GM19467 (cell line): ENCODE measurements around the gene SULT1A1.
"Not testable (repeated sequence)": the region's sequence is repeated elsewhere in the genome, so short reads cannot be mapped to it uniquely, and the experiment has no call there.

Experiments used
- ATAC-seq: cut with Tn5 transposase; IDR thresholded peaks from one replicate; pipeline ENCODE4 v1.9.1; 2021; ENCODE audit warnings: mild to moderate bottlenecking, moderate library complexity; ENCODE audit not compliant: unreplicated experiment

Gene SULT1A1

DNA sequence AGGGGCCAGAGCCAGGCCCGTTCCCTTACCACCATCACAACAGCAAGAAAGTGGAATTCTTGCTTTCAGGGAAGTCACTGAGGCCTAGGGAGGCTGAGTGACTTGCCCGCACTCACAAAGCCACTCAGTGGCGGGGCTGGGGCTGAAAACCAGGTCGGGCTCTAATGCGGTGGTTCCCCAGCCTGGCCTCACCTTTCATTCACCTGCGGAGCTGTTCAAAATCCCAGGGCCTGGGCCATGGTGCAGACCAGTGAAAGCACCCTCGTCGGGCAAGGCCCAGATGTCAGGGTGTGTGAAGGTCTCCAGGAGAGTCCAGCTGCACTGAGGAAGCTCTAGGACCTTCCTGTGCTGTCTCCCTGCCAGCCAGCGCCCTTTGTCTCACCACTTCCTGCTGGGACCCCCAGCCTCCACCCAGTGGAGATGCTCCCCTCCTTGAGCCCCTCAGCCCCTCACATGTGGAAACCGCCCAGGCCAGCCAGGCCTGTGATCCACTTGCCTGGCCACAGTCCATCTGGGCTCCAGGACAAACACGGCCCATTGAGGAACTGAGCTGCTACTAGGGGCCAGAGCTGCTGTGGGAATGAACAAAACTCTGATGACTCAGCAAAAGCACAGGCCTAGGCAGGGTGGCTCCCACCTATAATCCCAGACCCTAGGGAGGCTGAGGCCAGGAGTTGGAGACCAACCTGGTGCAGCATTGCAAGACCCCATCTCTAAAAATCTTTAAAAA is 812 bp downstream of the SULT1A1 start:
- ATAC-seq = not testable (repeated sequence)

DNA sequence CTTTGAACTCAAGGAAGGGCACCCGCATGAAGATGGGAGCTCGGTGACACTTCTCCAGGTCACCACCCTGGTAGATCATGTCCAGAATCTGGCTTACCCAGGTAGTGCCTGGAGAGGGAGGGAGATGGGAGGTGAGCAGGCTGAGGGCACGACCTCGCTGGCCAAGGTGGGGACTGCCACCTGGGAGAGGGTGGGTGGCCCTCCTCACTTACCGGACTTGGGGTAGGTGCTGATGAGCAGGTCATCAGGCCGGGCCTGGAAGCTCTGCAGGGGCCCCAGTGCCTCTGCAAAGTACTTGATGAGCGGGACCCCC is 1.4 kb downstream of the SULT1A1 start:
- ATAC-seq = not testable (repeated sequence)

DNA sequence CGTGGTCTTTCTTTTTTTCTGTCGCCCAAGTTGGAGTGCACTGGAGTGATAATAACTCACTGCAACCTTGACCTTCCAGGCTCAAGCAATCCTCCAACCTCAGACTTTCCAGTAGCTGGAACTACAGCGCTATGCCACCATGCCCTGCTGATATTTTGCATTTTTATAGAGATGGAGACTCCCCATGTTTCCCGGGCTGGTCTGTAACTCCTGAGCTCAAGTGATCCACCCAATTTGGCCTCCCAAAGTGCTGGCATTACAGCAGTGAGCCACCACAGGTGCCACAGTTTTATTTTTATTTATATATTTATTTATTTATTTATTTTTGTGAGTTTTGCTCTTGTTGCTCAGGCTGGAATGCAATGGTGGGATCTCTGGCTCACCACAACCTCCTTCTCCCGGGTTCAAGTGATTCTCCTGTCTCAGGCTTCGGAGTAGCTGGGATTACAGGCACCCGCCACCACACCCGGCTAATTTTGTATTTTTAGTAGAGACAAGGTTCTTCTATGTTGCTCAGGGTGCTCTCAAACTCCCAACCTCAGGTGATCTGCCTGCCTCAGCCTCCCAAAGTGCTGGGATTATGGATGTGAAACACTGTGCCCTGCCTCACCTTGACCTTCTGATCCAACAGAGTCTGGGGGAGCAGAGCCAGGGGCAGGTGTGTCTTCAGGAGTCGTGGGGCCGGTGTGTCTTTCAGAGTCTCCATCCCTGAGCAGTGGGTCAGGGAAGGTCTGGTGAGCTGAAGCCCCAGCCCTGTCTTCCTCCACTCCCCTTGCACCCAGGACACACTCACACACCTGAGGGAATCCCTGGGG is 2.0 kb downstream of the SULT1A1 start:
- not testable (repeated sequence) for ATAC-seq

DNA sequence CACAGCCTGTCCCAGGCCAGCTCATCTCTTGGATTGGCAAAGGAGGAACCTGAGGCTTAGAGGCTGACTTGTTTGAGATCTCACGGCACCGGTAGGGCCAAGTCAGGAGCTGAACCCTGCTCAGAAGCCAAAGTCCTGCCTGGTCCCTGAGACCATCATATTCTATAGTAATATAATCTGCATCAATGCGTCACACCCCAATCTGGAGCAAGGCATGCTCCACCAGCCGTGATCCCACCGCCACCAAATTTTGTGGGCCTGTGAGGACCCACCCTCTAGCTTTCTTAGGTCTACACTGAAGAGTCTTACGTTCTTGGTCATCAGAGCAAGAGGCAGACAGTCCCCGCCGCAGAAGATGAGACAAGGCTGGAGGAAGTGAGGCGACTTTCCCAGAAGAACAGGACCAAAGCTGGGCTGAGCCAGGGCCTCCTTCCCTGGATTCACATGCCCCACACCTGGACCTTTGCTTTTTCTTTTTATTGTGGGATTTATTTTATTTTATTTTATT is 2.7 kb downstream of the SULT1A1 start:
- ATAC-seq = no peak

DNA sequence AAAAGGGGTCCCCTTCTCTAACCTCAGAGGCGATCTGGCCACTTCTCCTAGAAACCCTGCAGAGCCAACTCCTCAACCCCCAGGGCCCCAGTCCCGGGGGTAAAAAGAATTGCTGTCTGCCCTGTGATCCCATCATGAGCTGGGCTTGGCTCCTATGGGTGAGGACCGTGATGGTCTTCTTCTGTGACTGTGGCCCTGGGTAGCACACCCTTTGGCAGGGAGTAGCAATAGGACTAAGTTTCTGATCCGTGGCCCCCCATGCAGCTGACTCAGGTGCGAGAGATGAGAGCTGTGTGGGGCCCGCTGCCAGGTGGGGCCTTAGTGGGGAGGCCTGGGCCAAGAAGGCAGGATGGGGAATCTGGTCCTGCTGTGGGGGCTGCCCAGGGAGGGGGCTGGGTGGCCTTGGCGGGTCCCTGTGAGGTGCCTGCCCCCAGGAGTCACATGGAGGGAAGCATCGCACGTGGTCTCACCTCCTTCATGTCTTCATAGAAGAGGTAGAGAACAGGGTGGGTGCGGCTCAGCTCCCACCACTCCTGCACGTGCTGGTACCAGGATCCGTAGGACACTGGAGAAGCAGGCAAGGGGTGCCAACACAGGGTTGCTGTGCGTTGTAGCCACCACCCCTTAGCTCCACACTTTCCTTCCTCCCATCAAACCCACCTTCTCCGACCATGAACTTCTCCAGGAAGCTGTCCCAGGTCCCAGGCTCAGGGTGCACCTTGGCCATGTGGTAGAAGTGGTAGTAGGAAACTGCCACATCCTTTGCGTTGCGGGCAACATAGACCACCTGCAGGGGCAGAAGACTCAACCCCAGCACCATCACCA is 3.3 kb downstream of the SULT1A1 start:
- ATAC-seq = no peak

DNA sequence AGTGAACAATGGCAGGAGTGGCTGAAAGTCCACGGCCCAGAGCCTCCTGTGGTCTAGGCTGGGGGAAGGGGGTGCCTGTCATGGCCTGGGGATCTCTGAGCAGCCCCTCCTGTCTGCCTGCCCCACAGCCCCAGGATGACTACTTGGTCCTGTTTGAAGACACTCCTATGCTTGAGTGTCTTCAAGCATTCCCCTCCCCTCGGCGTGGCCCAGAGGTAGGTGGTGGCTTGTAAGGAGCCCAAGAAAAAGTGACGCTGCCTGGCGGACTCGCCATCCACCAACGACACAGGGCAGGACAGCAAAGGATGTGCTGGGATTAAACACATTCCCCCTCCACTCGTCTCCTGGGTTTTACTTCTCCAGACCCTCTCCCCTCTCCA is 5.7 kb downstream of the SULT1A1 start:
- ATAC-seq = no peak

DNA sequence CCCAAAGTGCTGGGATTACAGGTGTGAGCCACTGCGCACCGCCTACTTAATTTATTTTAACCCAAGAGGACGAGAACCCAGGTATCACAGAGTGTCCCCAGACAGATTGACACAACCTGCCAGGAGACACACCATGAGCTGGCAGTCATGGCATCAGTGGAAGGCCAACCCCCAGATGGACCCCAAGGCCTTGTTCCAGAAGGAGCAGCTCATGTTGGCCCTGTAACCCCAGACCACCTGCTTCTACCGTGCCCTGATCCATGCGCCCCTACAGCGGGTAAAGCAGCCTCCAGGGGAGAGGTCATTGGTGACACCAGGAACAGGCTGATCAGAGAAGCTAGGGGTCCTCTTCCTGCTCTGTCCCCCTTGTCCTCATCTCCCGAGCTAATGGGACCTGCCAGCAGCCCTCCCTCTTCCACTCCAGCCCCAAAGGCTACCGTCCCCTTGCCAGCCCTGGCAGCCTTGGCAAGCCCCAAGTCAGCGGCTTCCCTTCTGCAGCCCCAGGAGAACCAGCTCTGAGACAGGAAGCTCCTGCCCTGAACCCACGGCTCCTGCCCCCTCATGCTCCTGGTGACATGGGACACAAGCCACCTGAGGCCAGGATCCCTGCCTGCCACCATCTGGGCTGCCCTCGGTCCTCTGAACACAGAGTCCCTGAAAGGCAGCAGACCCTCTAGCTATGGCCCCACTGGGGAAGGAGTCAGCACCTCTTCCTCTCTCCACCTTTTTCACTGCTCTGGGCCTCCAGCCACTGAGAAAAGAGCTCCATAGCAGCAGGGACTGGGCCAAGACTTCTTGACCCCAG is 6.3 kb downstream of the SULT1A1 start:
- no peak for ATAC-seq

DNA sequence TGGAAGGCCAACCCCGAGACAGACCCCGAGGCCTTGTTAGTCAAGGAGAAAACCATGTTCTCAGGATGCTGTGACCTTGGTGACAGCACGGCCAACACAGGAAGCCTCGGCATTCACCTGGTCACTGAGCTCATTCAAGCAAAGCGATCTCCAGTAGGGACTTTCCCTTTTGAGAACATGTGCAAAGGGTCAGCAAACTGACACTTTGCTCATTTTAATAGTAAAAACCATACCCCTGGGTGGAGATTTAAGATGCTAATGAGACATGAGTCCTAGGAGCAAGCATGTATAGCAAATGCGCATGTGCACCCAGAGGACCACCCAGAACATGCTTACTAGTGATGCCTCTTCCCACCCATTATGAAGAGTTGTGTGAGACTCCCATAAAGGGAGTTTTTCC is 7.3 kb downstream of the SULT1A1 start:
- no peak for ATAC-seq

DNA sequence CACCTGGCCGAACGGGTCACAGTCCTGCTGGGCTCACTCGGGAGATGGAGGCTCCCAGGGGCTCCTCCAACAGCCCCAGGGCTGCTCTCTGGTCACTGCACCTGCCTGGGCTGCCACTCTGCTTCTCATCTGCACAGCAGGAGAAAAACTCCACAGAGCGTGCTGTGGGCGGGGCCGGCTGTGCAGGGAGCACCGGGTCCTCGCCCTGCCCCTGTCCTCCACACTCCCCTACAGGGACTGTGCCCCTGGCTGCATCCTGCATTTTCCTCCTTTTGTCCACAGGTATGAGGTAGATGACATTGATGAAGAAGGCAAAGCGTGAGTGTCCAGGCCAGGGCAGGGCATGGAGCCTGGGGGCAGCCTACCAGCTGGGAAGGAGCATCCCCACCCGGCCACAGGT is 7.8 kb downstream of the SULT1A1 start:
- ATAC-seq = not testable (repeated sequence)

DNA sequence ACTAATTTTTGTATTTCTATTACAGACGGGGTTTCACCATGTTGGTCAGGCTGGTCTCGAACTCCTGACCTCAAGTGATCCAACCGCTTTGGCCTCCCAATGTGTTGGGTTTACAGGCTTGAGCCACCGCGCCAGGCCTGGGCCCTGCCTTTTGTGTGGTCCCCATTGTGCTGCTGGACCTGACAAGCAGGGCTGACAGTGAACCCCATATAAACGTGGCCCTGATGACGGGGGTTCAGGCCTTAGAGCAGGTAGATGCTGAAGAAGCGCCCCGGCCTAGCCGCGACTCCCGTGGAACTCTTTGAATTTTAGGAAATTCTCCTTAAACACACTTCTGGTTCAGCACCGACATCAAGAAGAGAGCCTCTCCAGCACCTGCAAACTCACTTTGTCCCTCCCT is 8.3 kb downstream of the SULT1A1 start:
- ATAC-seq = not testable (repeated sequence)

DNA sequence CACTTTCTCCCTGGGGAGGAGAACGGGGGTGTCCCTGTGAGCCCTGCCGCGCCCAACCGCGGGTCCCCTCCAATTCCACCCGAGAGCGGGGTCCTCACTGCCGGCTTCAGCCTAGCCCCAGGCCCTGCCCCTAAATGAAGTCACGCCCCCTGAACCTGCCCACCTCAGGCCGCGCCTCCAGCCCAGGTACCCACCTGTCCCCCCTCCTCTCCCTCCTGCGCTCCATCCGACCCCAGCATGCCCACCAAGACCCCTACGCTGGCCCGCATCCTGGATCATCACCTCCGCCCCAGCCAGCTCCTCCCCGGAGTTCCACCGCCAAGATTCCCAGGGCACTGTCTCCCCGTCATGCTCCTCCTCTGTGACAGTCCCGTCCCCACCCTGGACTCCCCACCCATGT is 8.9 kb downstream of the SULT1A1 start:
- ATAC-seq = not testable (repeated sequence)

DNA sequence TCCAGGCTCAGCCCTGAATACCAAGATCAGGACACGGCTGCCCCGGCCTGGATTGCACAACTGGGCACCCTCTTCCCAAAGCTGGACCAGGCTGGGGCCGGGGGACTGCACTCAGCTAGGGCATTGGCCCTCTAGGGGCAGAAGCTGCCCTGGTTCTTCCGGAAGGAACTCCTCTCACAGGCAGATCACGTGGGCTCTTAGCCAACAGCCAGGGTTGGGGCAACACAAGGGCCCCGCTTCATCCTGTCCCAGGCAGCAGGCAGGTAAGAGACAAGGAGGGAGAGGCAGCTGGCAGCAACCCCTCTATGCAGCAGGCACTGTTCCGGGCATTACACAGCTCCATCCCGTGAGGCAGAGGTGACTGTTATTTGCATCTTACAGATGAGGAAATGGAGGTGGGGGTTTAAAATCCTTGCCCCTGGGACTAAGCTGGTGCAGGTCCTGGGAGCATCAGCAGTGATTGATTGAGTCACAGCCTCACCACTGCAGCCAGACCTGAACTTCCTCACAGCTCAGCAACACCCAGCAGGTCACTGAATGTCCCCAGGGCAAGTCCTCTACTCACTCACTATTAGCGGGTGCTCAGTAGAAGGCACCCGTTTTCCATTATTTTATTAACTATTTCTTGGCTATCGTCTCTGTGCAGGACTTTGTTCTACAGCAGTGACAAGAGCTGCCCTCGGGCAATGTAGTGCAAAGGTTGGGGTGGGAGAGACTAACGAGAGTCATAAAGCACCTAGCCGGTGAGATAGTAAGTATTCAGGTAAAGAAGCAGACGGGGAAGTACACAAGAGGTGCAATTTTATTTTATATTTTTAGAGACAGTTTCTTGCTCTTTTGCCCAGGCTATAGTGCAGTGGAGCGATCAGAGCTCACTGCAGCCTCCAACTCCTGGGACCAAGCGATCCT is 10.2 kb downstream of the SULT1A1 start:
- ATAC-seq = not testable (repeated sequence)

DNA sequence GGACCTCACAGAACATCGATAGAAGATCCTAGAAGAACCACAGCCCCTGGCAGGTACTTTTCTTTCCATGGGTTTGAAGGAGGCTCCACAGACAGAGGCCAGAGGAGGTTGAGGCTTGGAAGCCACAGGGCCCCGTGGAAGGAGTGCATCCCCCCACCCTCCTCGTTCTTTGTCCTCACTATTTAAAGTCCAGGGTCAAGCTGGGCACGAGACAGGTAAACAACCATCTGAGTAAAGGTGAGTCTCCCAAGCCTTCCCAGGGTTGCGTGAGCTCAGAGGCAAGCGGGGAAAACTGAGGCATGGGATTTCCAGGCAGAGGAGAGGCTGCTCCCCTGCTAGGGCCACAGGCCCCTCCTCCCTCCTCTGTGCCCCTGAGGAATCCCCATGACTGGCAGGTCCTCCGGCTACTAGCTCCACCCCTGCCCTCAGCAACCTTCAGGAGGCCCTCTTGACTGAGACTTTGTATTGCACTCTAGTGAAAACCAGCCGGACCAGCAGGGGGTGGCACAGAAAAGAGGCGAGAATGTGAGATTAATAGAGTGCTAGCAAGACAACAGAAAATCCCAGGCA is 12.1 kb downstream of the SULT1A1 start:
- no peak for ATAC-seq

DNA sequence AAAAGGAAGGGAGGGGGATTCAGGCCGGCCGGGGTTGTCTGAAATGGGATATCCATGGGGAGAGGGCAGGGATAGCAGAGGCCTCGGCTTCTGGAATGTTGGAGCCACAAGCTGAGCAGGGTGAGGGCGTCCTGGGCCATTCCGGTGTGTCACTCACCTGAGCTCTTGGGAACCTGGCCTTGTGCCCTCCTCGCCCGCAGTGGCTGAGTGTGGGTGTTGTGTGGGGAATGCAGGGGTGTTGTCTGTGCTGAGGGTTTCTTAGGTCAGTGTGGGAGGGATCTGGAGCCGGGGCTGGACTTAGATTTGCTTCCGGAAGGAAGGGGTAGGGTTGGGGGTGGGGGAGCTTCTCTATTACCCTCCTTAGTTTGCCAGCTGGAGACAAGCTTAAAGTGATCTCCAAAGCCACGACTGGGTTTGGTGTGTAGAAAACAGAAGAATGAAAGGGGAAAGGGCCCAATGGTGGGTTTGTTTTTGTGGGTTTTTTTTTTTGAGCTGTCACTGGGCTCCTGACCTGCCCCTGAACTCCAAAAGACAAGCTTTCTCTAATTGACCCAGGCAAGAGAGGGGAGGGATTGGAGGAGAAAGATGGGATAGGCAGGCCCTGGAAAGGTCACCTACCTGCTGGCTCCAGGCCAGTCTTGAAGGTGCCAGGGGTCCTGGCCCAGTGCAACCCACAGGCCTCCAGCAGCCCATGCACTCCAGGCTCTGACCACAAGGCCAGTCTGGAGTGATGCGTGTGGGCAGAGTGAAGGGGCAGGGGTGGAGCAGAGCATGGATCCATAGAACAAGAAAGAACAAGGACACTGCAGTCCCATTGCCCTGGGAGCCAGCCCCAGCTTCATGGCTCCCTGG is 12.8 kb downstream of the SULT1A1 start, which contains the start of gene SULT1A2:
Gene SULT1A2 (minus strand): TSS at position 211 of the 852 bp plus-strand sequence. CDS start 1,120 bp downstream, outside the sequence.
- ATAC-seq = no peak

DNA sequence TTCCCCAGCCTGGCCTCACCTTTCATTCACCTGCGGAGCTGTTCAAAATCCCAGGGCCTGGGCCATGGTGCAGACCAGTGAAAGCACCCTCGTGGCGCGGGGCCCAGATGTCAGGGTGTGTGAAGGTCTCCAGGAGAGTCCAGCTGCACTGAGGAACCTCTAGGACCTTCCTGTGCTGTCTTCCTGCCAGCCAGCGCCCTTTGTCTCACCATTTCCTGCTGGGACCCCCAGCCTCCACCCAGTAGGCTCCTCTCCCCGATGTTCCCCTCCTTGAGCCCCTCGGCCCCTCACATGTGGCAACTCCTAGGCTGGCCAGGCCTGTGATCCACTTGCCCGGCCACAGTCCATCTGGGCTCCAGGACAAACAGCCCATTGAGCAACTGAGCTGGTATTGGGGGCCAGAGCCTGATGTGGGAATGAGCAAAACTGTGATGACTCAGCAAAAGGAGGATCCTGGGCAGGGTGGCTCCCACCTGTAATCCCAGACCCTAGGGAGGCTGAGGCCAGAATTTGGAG is 13.7 kb downstream of the SULT1A1 start:
- no peak for ATAC-seq

DNA sequence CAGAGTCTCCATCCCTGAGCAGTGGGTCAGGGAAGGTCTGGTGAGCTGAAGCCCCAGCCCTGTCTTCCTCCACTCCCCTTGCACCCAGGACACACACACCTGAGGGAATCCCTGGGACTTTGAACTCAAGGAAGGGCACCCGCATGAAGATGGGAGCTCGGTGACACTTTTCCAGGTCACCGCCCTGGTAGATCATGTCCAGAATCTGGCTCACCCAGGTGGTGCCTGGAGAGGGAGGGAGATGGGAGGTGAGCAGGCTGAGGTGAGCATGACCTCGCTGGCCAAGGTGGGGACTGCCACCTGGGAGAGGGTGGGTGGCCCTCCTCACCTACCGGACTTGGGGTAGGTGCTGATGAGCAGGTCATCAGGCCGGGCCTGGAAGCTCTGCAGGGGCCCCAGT is 14.4 kb downstream of the SULT1A1 start:
- ATAC-seq = not testable (repeated sequence)

DNA sequence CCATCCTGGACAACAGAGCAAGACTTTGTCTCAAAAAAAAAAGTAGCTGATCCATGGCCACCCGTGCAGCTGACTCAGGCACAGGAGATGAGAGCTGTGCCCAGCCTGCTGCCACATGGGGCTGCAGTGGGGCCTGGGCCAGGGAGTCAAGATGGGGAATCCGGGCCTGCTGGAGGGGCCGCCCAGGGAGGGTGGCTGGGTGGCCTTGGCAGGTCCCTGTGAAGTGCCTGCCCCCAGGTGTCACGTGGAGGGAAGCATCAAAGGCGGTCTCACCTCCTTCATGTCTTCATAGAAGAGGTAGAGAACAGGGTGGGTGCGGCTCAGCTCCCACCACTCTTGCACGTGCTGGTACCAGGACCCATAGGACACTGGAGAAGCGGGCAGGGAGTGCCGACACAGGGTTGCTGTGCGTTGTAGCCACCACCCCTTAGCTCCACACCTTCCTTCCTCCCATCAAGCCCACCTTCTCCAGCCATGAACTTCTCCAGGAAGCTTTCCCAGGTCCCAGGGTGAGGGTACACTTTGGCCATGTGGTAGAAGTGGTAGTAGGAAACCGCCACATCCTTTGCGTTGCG is 16.8 kb downstream of the SULT1A1 start:
- no peak for ATAC-seq

DNA sequence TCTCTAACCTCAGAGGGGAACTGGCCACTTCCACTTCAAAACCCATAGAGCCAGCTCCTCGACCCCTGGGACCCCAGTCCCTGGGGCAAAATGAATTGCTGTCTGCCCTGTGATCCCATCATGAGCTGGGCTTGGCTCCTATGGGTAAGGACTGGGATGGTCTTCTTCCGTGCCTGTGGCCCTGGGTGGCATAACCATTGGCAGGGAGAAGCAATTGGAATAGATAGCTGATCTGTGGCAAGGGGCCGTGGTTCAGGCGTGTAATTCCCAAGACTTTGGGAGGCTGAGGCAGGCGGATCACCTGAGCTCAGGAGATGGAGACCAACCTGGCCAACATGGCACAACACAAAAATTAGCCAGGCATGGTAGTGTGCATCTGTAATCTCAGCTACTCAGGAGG is 17.3 kb downstream of the SULT1A1 start:
- no peak for ATAC-seq
